DOHH2 (cell line): Measurements from ENCODE around the gene SLC25A41.

ENCODE experiments used
- H3F3A ChIP-seq: fragments of 200-600 bp; sonication (generic), shearing (Covaris generic); 2 replicates; pipeline ENCODE4 v1.6.0; 2016; ENCODE audit warnings: antibody characterized with exemption, mild to moderate bottlenecking; ENCODE audit not compliant: control insufficient read depth, insufficient read depth
- H3K27ac ChIP-seq: fragments of 200-600 bp; sonication (generic); 2 replicates; pipeline ENCODE4 v1.5.1; 2014; ENCODE audit warnings: low read depth, mild to moderate bottlenecking, low read length, moderate library complexity
- H3K27me3 ChIP-seq: fragments of 200-600 bp; sonication (generic); 2 replicates; pipeline ENCODE4 v1.6.1; 2014; ENCODE audit warnings: mild to moderate bottlenecking, low read length, mixed read lengths; ENCODE audit not compliant: control insufficient read depth
- H3K36me3 ChIP-seq: fragments of 200-600 bp; sonication (generic); 2 replicates; pipeline ENCODE4 v1.6.1; 2014; ENCODE audit warnings: mild to moderate bottlenecking, low read length, moderate library complexity, mixed read lengths; ENCODE audit not compliant: control insufficient read depth
- H3K4me1 ChIP-seq: fragments of 200-600 bp; sonication (generic); 2 replicates; pipeline ENCODE4 v1.6.1; 2014; ENCODE audit warnings: mild to moderate bottlenecking, low read length, mixed read lengths; ENCODE audit not compliant: control insufficient read depth
- H3K4me2 ChIP-seq: fragments of 200-600 bp; sonication (generic); 2 replicates; pipeline ENCODE4 v1.6.0; 2014; ENCODE audit warnings: mild to moderate bottlenecking, low read length, moderate library complexity
- H3K4me3 ChIP-seq: fragments of 200-600 bp; sonication (generic); 2 replicates; pipeline ENCODE4 v1.5.1; 2014; ENCODE audit warnings: mild to moderate bottlenecking, low read length, mixed read lengths
- H3K79me2 ChIP-seq: fragments of 200-600 bp; sonication (generic); 2 replicates; pipeline ENCODE4 v1.6.1; 2014; ENCODE audit warnings: mild to moderate bottlenecking, low read length, mixed read lengths; ENCODE audit not compliant: control insufficient read depth
- H3K9me2 ChIP-seq: fragments of 200-600 bp; sonication (generic); replicated peaks from 2 replicates; pipeline ENCODE4 v1.6.1; 2014; ENCODE audit warnings: mild to moderate bottlenecking, low read length, mixed read lengths; ENCODE audit not compliant: control insufficient read depth
- H3K9me3 ChIP-seq: fragments of 200-600 bp; sonication (generic); 2 replicates; pipeline ENCODE4 v1.6.1; 2014; ENCODE audit warnings: antibody characterized with exemption, low read length, mixed read lengths; ENCODE audit not compliant: control insufficient read depth, insufficient read depth
- H4K20me1 ChIP-seq: fragments of 200-600 bp; sonication (generic); 2 replicates; pipeline ENCODE4 v1.6.0; 2014; ENCODE audit warnings: low read depth, mild to moderate bottlenecking, antibody characterized with exemption, low read length, moderate library complexity; ENCODE audit not compliant: control insufficient read depth, insufficient read depth
- CTCF ChIP-seq: fragments of 200-600 bp; sonication (generic); IDR thresholded peaks from one replicate; pipeline ENCODE4 v1.5.1; 2014; ENCODE audit warnings: antibody characterized with exemption, mild to moderate bottlenecking, low read depth, low read length; ENCODE audit not compliant: poor library complexity, severe bottlenecking
- EZH2phosphoT487 ChIP-seq: fragments of 200-600 bp; sonication (generic); IDR thresholded peaks from 2 replicates; pipeline ENCODE4 v1.6.1; 2017; ENCODE audit warnings: borderline replicate concordance, mild to moderate bottlenecking, antibody characterized with exemption, low read length, moderate library complexity, mixed read lengths

The SLC25A41 gene

GRCh38 chr19:6433663-6434062 lies at the start of gene SLC25A41:
TSS of gene SLC25A41 (minus strand) at chr19:6433763. CDS start at chr19:6433693, 70 bp downstream.
- H3K27ac ChIP-seq: no peak within 1 kb of the TSS
- H3K9me3 ChIP-seq: no peaks in the 10 kb centered on the region
- TF ChIP-seq EZH2phosphoT487 (no peak), CTCF (no peak)
- peaks cover 18% of the 10 kb centered on the region for H3K79me2 ChIP-seq
- no peaks in the 10 kb centered on the region for H3K27me3 ChIP-seq
- H3K4me3 ChIP-seq: no peak within 1 kb of the TSS
- no peaks in the 10 kb centered on the region for H3K36me3 ChIP-seq
- H3K9me2 ChIP-seq: no peaks in the 10 kb centered on the region
- H3F3A ChIP-seq: no peaks in the 10 kb centered on the region
- H3K4me2 ChIP-seq: no peak within 1 kb of the TSS
- peaks cover 16% of the 10 kb centered on the region for H3K4me1 ChIP-seq
- no peaks in the 10 kb centered on the region for H4K20me1 ChIP-seq

- Histone ChIP-seq H3K4me1 (peaks cover 20% of the 10 kb centered on the region), H3K4me2 (no peak overlapping the region), H3K4me3 (no peak overlapping the region), H3K79me2 (peaks cover 9% of the 10 kb centered on the region), H3K36me3 (peaks cover 3% of the 10 kb centered on the region), H4K20me1 (no peaks in the 10 kb centered on the region), H3K27ac (no peak overlapping the region), H3K9me2 (no peaks in the 10 kb centered on the region), H3K27me3 (no peaks in the 10 kb centered on the region), H3K9me3 (no peaks in the 10 kb centered on the region), H3F3A (no peaks in the 10 kb centered on the region)
- no peak for TF ChIP-seq EZH2phosphoT487
- no peak for TF ChIP-seq CTCF
Measured at GRCh38 chr19:6483235-6483634, 49.7 kb upstream of the SLC25A41 start.

- H3K4me1 ChIP-seq: peaks cover 20% of the 10 kb centered on the region
- H3K27ac ChIP-seq: no peak overlapping the region
- no peak for TF ChIP-seq EZH2phosphoT487
- no peak for TF ChIP-seq CTCF
- no peaks in the 10 kb centered on the region for H3K27me3 ChIP-seq
- H3K9me3 ChIP-seq: no peaks in the 10 kb centered on the region
- peaks cover 9% of the 10 kb centered on the region for H3K79me2 ChIP-seq
- peaks cover 3% of the 10 kb centered on the region for H3K36me3 ChIP-seq
- no peaks in the 10 kb centered on the region for H3F3A ChIP-seq
- H3K4me2 ChIP-seq: peak overlapping the region; percentile 96
- no peaks in the 10 kb centered on the region for H4K20me1 ChIP-seq
- H3K9me2 ChIP-seq: no peaks in the 10 kb centered on the region
- peak overlapping the region; percentile 97 for H3K4me3 ChIP-seq
Measured at GRCh38 chr19:6482343-6482686, 48.8 kb upstream of the SLC25A41 start.
